Measurements from ENCODE around the gene TIAM2. TPM values are rescaled to one million over a fixed set of nuclear protein-coding genes. Genes with fewer than 3 reads are reported as not detected.
"Not testable (repeated sequence)": the region's sequence is repeated elsewhere in the genome, so short reads cannot be mapped to it uniquely, and the experiment has no call there.

Gene TIAM2
- total RNA-seq, 2 donors from 2014 or later = 3.1 to 6.6 TPM

- DNase-seq (no peak), ATAC-seq (no peak)
- Histone ChIP-seq H3K27me3 (no peaks in the 10 kb centered on the region), H3K4me1 (no peaks in the 10 kb centered on the region), H3K9me3 (no peaks in the 10 kb centered on the region), H3K4me3 (no peak overlapping the region), H3K27ac (no peak overlapping the region), H3K36me3 (replicated peaks in 1 of 2; ENCODE audit: insufficient read depth in 1 of 2, low read depth in 2 of 2) (no peaks in the 10 kb centered on the region)
- WGBS, 2 donors = 80 to 96% methylated on average over 6 of the region's 6 CpGs
- no peak for TF ChIP-seq POLR2A (IDR thresholded peaks at IDR 0.05)
- TF ChIP-seq CTCF (IDR thresholded peaks at IDR 0.05) = no peak
- intact Hi-C loops (cut with DNase I) = no loop called here
Observed at GRCh38 chr6:155010940-155011339, 15.8 kb downstream of the TIAM2 start.

GRCh38 chr6:155011809-155012291, 16.7 kb downstream of the TIAM2 start:
- Histone ChIP-seq H3K9me3 (no peaks in the 10 kb centered on the region), H3K4me1 (no peaks in the 10 kb centered on the region), H3K36me3 (replicated peaks in 1 of 2; ENCODE audit: insufficient read depth in 1 of 2, low read depth in 2 of 2) (no peaks in the 10 kb centered on the region), H3K27me3 (no peaks in the 10 kb centered on the region), H3K4me3 (no peak overlapping the region), H3K27ac (no peak overlapping the region)
- TF ChIP-seq POLR2A (IDR thresholded peaks at IDR 0.05) (no peak), CTCF (IDR thresholded peaks at IDR 0.05) (no peak)
- intact Hi-C loops (cut with DNase I) = no loop called here
- ATAC-seq (no peak), DNase-seq (no peak)
- 64 to 68% methylated on average over 5 of the region's 5 CpGs for WGBS, 2 donors

GRCh38 chr6:155013457-155013876, 18.4 kb downstream of the TIAM2 start:
- intact Hi-C loops (cut with DNase I) = no loop called here
- H3K4me3 ChIP-seq = no peak overlapping the region
- no peak for DNase-seq
- ATAC-seq = no peak
- H3K9me3 ChIP-seq = no peaks in the 10 kb centered on the region
- no peaks in the 10 kb centered on the region for H3K36me3 ChIP-seq (replicated peaks in 1 of 2; ENCODE audit: insufficient read depth in 1 of 2, low read depth in 2 of 2)
- no peak for TF ChIP-seq POLR2A (IDR thresholded peaks at IDR 0.05)
- TF ChIP-seq CTCF (IDR thresholded peaks at IDR 0.05) = no peak
- no peak overlapping the region for H3K27ac ChIP-seq
- H3K4me1 ChIP-seq = no peaks in the 10 kb centered on the region
- no peaks in the 10 kb centered on the region for H3K27me3 ChIP-seq
- WGBS, 2 donors = 74 to 80% methylated on average over 3 to 4 of the region's 4 CpGs

GRCh38 chr6:155014137-155014536, 19.0 kb downstream of the TIAM2 start:
- no peaks in the 10 kb centered on the region for H3K9me3 ChIP-seq
- H3K27me3 ChIP-seq = no peaks in the 10 kb centered on the region
- ATAC-seq = no peak
- no peak for DNase-seq
- TF ChIP-seq CTCF (IDR thresholded peaks at IDR 0.05) (no peak), POLR2A (IDR thresholded peaks at IDR 0.05) (no peak)
- H3K27ac ChIP-seq = no peak overlapping the region
- intact Hi-C loops (cut with DNase I) = no loop called here
- no peaks in the 10 kb centered on the region for H3K4me1 ChIP-seq
- 92 to 97% methylated on average over 1 of the region's 1 CpG for WGBS, 2 donors
- H3K36me3 ChIP-seq (replicated peaks in 1 of 2; ENCODE audit: insufficient read depth in 1 of 2, low read depth in 2 of 2) = no peaks in the 10 kb centered on the region
- no peak overlapping the region for H3K4me3 ChIP-seq

- DNase-seq = no peak
Observed at GRCh38 chr6:155014670-155015300, 19.7 kb downstream of the TIAM2 start.

GRCh38 chr6:155018415-155018814, 23.3 kb downstream of the TIAM2 start:
- intact Hi-C loops (cut with DNase I) = not testable (repeated sequence)

More at GRCh38 chr6:155014670-155015300, 19.7 kb downstream of the TIAM2 start:
- 87 to 90% methylated on average over 3 of the region's 3 CpGs for WGBS, 2 donors
- no peaks in the 10 kb centered on the region for H3K9me3 ChIP-seq
- ATAC-seq = no peak
- no peak overlapping the region for H3K27ac ChIP-seq
- no peaks in the 10 kb centered on the region for H3K27me3 ChIP-seq
- H3K4me1 ChIP-seq = no peaks in the 10 kb centered on the region
- intact Hi-C loops (cut with DNase I) = no loop called here
- no peaks in the 10 kb centered on the region for H3K36me3 ChIP-seq (replicated peaks in 1 of 2; ENCODE audit: insufficient read depth in 1 of 2, low read depth in 2 of 2)
- no peak overlapping the region for H3K4me3 ChIP-seq
- TF ChIP-seq POLR2A (IDR thresholded peaks at IDR 0.05) (no peak), CTCF (IDR thresholded peaks at IDR 0.05) (no peak)

More at GRCh38 chr6:155018415-155018814, 23.3 kb downstream of the TIAM2 start:
- ATAC-seq; H3K27ac ChIP-seq; H3K27me3 ChIP-seq; DNase-seq; H3K4me1 ChIP-seq; H3K9me3 ChIP-seq; H3K4me3 ChIP-seq; H3K36me3 ChIP-seq (replicated peaks in 1 of 2; ENCODE audit: insufficient read depth in 1 of 2, low read depth in 2 of 2): not testable (repeated sequence)
- 90 to 92% methylated on average over 3 of the region's 3 CpGs for WGBS, 2 donors
